ENCODE data around the gene MIA2.

MIA2 gene

GRCh38 chr14:39383741-39384140 lies 150.0 kb downstream of the MIA2 start:
- DNase-seq = no peak

GRCh38 chr14:39384177-39384576 lies 150.5 kb downstream of the MIA2 start:
- H3K27me3 ChIP-seq (ENCODE audit: control insufficient read depth in 1 of 2, insufficient read depth in 1 of 2, low read length in 2 of 2) = no peaks in the 10 kb centered on the region
- H3K18ac ChIP-seq (ENCODE audit: low read depth in 1 of 2, low read length in 2 of 2) = no peak overlapping the region
- H3K4me2 ChIP-seq (ENCODE audit: low read length, poor library complexity, severe bottlenecking) = no peak overlapping the region
- H2BK15ac ChIP-seq (ENCODE audit: low read depth, poor library complexity, severe bottlenecking) = no peak overlapping the region
- no peak overlapping the region for H3K4ac ChIP-seq (ENCODE audit: low read depth in 1 of 2, low read length in 2 of 2)
- no peak overlapping the region for H3K4me3 ChIP-seq (ENCODE audit: insufficient read depth in 1 of 2, low read depth in 1 of 2, low read length in 2 of 2)
- no peak overlapping the region for H2BK12ac ChIP-seq (ENCODE audit: low read length in 2 of 2)
- 100% methylated on average over 2 of the region's 4 CpGs for WGBS
- H4K91ac ChIP-seq (ENCODE audit: low read length) = no peak overlapping the region
- H2BK5ac ChIP-seq (ENCODE audit: low read depth, low read length, poor library complexity, severe bottlenecking) = no peak overlapping the region
- no peaks in the 10 kb centered on the region for H3K4me1 ChIP-seq (ENCODE audit: control insufficient read depth, insufficient read depth, low read depth, low read length)
- H2BK120ac ChIP-seq (ENCODE audit: low read depth, low read length) = no peak overlapping the region
- no peak overlapping the region for H4K8ac ChIP-seq (ENCODE audit: low read length)
- H3K23ac ChIP-seq (ENCODE audit: low read length in 2 of 2) = no peak overlapping the region
- DNase-seq = no peak
- no peak overlapping the region for H3K9ac ChIP-seq (ENCODE audit: low read length)
- H2AK5ac ChIP-seq (ENCODE audit: low read length, severe bottlenecking) = no peak overlapping the region
- no peak overlapping the region for H3K14ac ChIP-seq (ENCODE audit: low read length in 2 of 2)
- no peak overlapping the region for H2AFZ ChIP-seq (ENCODE audit: low read depth, low read length)
- H3K27ac ChIP-seq (ENCODE audit: low read length, poor library complexity, severe bottlenecking) = no peak overlapping the region
- peaks cover 1% of the 10 kb centered on the region for H3K79me1 ChIP-seq (replicated peaks; ENCODE audit: low read length, poor library complexity, severe bottlenecking)
- no peaks in the 10 kb centered on the region for H3K9me3 ChIP-seq (ENCODE audit: control insufficient read depth, low read length)
- H3K36me3 ChIP-seq (ENCODE audit: control insufficient read depth in 1 of 2, insufficient read depth in 2 of 2, low read depth in 1 of 2, low read length in 2 of 2) = peaks cover 0 to 5% of the 10 kb centered on the region in 2 experiments

More at GRCh38 chr14:39383741-39384140, 150.0 kb downstream of the MIA2 start:
- WGBS = 93% methylated on average over 1 of the region's 1 CpG
- H3K9me3 ChIP-seq (ENCODE audit: control insufficient read depth, low read length) = no peaks in the 10 kb centered on the region
- no peak overlapping the region for H3K9ac ChIP-seq (ENCODE audit: low read length)
- no peak overlapping the region for H2BK5ac ChIP-seq (ENCODE audit: low read depth, low read length, poor library complexity, severe bottlenecking)
- no peak overlapping the region for H3K4me3 ChIP-seq (ENCODE audit: insufficient read depth in 1 of 2, low read depth in 1 of 2, low read length in 2 of 2)
- peaks cover 1% of the 10 kb centered on the region for H3K79me1 ChIP-seq (replicated peaks; ENCODE audit: low read length, poor library complexity, severe bottlenecking)
- H2BK120ac ChIP-seq (ENCODE audit: low read depth, low read length) = no peak overlapping the region
- no peak overlapping the region for H2AFZ ChIP-seq (ENCODE audit: low read depth, low read length)
- no peak overlapping the region for H3K27ac ChIP-seq (ENCODE audit: low read length, poor library complexity, severe bottlenecking)
- no peak overlapping the region for H3K4me2 ChIP-seq (ENCODE audit: low read length, poor library complexity, severe bottlenecking)
- no peaks in the 10 kb centered on the region for H3K4me1 ChIP-seq (ENCODE audit: control insufficient read depth, insufficient read depth, low read depth, low read length)
- no peak overlapping the region for H4K8ac ChIP-seq (ENCODE audit: low read length)
- no peak overlapping the region for H4K91ac ChIP-seq (ENCODE audit: low read length)
- no peak overlapping the region for H3K18ac ChIP-seq (ENCODE audit: low read depth in 1 of 2, low read length in 2 of 2)
- no peak overlapping the region for H3K4ac ChIP-seq (ENCODE audit: low read depth in 1 of 2, low read length in 2 of 2)
- H3K23ac ChIP-seq (ENCODE audit: low read length in 2 of 2) = no peak overlapping the region
- H3K14ac ChIP-seq (ENCODE audit: low read length in 2 of 2) = no peak overlapping the region
- no peak overlapping the region for H2BK12ac ChIP-seq (ENCODE audit: low read length in 2 of 2)
- H3K27me3 ChIP-seq (ENCODE audit: control insufficient read depth in 1 of 2, insufficient read depth in 1 of 2, low read length in 2 of 2) = no peaks in the 10 kb centered on the region
- H3K36me3 ChIP-seq (ENCODE audit: control insufficient read depth in 1 of 2, insufficient read depth in 2 of 2, low read depth in 1 of 2, low read length in 2 of 2) = peaks cover 0 to 4% of the 10 kb centered on the region in 2 experiments
- H2AK5ac ChIP-seq (ENCODE audit: low read length, severe bottlenecking) = no peak overlapping the region
- H2BK15ac ChIP-seq (ENCODE audit: low read depth, poor library complexity, severe bottlenecking) = no peak overlapping the region

- Histone ChIP-seq H3K36me3 (ENCODE audit: control insufficient read depth in 1 of 2, insufficient read depth in 2 of 2, low read depth in 1 of 2, low read length in 2 of 2) (peaks cover 8 to 39% of the 10 kb centered on the region in 2 experiments), H4K91ac (ENCODE audit: low read length) (no peak overlapping the region), H3K4me2 (ENCODE audit: low read length, poor library complexity, severe bottlenecking) (no peak overlapping the region), H2BK5ac (ENCODE audit: low read depth, low read length, poor library complexity, severe bottlenecking) (no peak overlapping the region), H3K4me3 (ENCODE audit: insufficient read depth in 1 of 2, low read depth in 1 of 2, low read length in 2 of 2) (no peak overlapping the region), H3K27me3 (ENCODE audit: control insufficient read depth in 1 of 2, insufficient read depth in 1 of 2, low read length in 2 of 2) (no peaks in the 10 kb centered on the region), H3K14ac (ENCODE audit: low read length in 2 of 2) (no peak overlapping the region), H3K9ac (ENCODE audit: low read length) (no peak overlapping the region), H3K4me1 (ENCODE audit: control insufficient read depth, insufficient read depth, low read depth, low read length) (no peaks in the 10 kb centered on the region), H2AK5ac (ENCODE audit: low read length, severe bottlenecking) (no peak overlapping the region), H3K27ac (ENCODE audit: low read length, poor library complexity, severe bottlenecking) (no peak overlapping the region), H3K23ac (ENCODE audit: low read length in 2 of 2) (no peak overlapping the region), H2BK120ac (ENCODE audit: low read depth, low read length) (no peak overlapping the region), H2BK12ac (ENCODE audit: low read length in 2 of 2) (no peak overlapping the region), H3K79me1 (replicated peaks; ENCODE audit: low read length, poor library complexity, severe bottlenecking) (peaks cover 1% of the 10 kb centered on the region), H3K4ac (ENCODE audit: low read depth in 1 of 2, low read length in 2 of 2) (no peak overlapping the region), H2AFZ (ENCODE audit: low read depth, low read length) (no peak overlapping the region), H4K8ac (ENCODE audit: low read length) (no peak overlapping the region), H2BK15ac (ENCODE audit: low read depth, poor library complexity, severe bottlenecking) (no peak overlapping the region), H3K9me3 (ENCODE audit: control insufficient read depth, low read length) (no peaks in the 10 kb centered on the region), H3K18ac (ENCODE audit: low read depth in 1 of 2, low read length in 2 of 2) (no peak overlapping the region)
- no peak for DNase-seq
- WGBS = no CpG with 5 or more reads among the region's 1 CpG
Measured at GRCh38 chr14:39393289-39393688, 159.6 kb downstream of the MIA2 start.

- no peak overlapping the region for H3K18ac ChIP-seq (ENCODE audit: low read depth in 1 of 2, low read length in 2 of 2)
- H4K91ac ChIP-seq (ENCODE audit: low read length) = no peak overlapping the region
- no peak overlapping the region for H2AFZ ChIP-seq (ENCODE audit: low read depth, low read length)
- H3K14ac ChIP-seq (ENCODE audit: low read length in 2 of 2) = no peak overlapping the region
- H3K23ac ChIP-seq (ENCODE audit: low read length in 2 of 2) = no peak overlapping the region
- no peak overlapping the region for H3K4ac ChIP-seq (ENCODE audit: low read depth in 1 of 2, low read length in 2 of 2)
- H3K27me3 ChIP-seq (ENCODE audit: control insufficient read depth in 1 of 2, insufficient read depth in 1 of 2, low read length in 2 of 2) = no peaks in the 10 kb centered on the region
- H2BK120ac ChIP-seq (ENCODE audit: low read depth, low read length) = no peak overlapping the region
- H2BK5ac ChIP-seq (ENCODE audit: low read depth, low read length, poor library complexity, severe bottlenecking) = no peak overlapping the region
- H3K36me3 ChIP-seq (ENCODE audit: control insufficient read depth in 1 of 2, insufficient read depth in 2 of 2, low read depth in 1 of 2, low read length in 2 of 2) = peaks cover 6 to 64% of the 10 kb centered on the region in 2 experiments
- DNase-seq = no peak
- peak overlapping the region; percentile 21 for H3K9ac ChIP-seq (ENCODE audit: low read length)
- H2AK5ac ChIP-seq (ENCODE audit: low read length, severe bottlenecking) = no peak overlapping the region
- no peak overlapping the region for H2BK12ac ChIP-seq (ENCODE audit: low read length in 2 of 2)
- H4K8ac ChIP-seq (ENCODE audit: low read length) = no peak overlapping the region
- H3K4me3 ChIP-seq (ENCODE audit: insufficient read depth in 1 of 2, low read depth in 1 of 2, low read length in 2 of 2) = no peak overlapping the region
- no peak overlapping the region for H2BK15ac ChIP-seq (ENCODE audit: low read depth, poor library complexity, severe bottlenecking)
- H3K79me1 ChIP-seq (replicated peaks; ENCODE audit: low read length, poor library complexity, severe bottlenecking) = peaks cover 4% of the 10 kb centered on the region
- no peaks in the 10 kb centered on the region for H3K4me1 ChIP-seq (ENCODE audit: control insufficient read depth, insufficient read depth, low read depth, low read length)
- H3K27ac ChIP-seq (ENCODE audit: low read length, poor library complexity, severe bottlenecking) = no peak overlapping the region
- 88% methylated on average over 2 of the region's 4 CpGs for WGBS
- H3K4me2 ChIP-seq (ENCODE audit: low read length, poor library complexity, severe bottlenecking) = no peak overlapping the region
- no peaks in the 10 kb centered on the region for H3K9me3 ChIP-seq (ENCODE audit: control insufficient read depth, low read length)
Measured at GRCh38 chr14:39395555-39396254, 162.0 kb downstream of the MIA2 start.
